Measurements from ENCODE around the gene SLC16A3.

The SLC16A3 gene

GRCh38 chr17:82272495-82273326, 43.9 kb downstream of the SLC16A3 start:
- peak overlapping the region; percentile 84 for H3K4me3 ChIP-seq (ENCODE audit: low read depth, low read length)
- TF ChIP-seq CTCF (IDR thresholded peaks at IDR 0.05; ENCODE audit: low read depth, low read length): no peak

DNA sequence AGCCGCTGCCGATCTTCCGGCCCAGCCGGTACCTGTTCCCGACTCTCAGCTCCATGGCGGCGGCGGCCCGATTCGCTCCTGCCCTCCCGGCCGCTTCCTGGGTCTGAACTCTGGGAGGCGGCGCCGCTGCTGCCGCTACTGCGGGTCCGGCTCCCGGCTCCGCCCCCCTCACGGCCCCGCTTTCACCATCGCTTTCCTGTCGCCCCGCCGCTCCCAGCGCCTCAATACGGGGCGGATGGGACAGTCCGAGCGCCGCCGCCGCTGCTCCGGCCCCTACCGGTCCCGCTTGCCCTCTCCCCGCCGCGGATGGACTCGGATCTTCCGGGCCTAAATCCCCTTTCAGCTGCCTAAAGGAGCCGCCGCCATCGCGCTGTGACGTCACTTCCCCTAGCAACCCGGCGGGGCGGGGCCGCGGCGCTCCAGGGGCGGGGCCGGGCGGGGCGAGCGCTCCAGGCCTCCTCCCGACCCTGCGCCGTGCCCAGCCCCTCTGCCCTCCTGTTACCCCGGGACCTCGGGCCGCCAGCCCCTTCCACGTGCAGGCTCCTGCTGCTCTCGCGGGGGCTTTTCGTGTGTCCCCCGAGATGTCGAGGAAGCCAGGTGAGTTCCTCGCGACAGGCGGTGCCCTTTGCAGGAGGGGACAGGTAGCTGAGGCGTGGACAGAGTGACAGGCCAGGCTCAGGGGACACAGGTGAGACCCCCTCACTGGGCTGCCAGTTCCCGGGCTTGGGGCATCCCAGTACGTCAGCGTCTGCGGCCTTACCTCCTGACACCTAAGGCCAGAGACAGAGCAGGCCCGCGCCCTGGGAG, 44.7 kb downstream of the SLC16A3 start, which contains the start of gene CSNK1D:
CSNK1D (minus strand) TSS at position 374 of the 807 bp plus-strand sequence; CDS start at position 55, 319 bp downstream.
- TF ChIP-seq CTCF (IDR thresholded peaks at IDR 0.05; ENCODE audit: low read depth, low read length): no peak
- peak within 1 kb of the TSS; percentile 84 for H3K4me3 ChIP-seq (ENCODE audit: low read depth, low read length)

- peak overlapping the region; percentile 84 for H3K4me3 ChIP-seq (ENCODE audit: low read depth, low read length)
- TF ChIP-seq CTCF (IDR thresholded peaks at IDR 0.05; ENCODE audit: low read depth, low read length): no peak
Measured at GRCh38 chr17:82274134-82275020, 45.5 kb downstream of the SLC16A3 start.

DNA sequence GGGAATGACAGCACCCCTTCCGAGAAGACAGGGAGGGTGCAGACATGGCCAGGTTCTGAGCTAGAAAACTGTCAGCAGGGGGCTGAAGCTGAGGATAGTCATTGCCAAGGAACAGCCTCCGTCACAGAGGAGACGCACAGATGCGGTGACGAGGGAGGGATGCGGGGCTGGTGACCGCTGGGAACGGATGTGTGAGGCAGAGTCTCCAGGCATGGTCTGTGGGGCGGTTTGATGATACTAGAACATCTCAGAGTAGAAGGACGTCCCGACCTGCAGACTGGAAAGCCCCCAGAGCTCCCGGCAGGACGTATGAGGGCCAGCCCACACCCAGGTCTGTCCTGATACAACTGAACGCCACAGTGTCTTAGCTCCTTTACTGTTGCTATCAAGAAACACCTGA, 46.5 kb downstream of the SLC16A3 start:
- no peak for TF ChIP-seq CTCF (IDR thresholded peaks at IDR 0.05; ENCODE audit: low read depth, low read length)
- no peak overlapping the region for H3K4me3 ChIP-seq (ENCODE audit: low read depth, low read length)

DNA sequence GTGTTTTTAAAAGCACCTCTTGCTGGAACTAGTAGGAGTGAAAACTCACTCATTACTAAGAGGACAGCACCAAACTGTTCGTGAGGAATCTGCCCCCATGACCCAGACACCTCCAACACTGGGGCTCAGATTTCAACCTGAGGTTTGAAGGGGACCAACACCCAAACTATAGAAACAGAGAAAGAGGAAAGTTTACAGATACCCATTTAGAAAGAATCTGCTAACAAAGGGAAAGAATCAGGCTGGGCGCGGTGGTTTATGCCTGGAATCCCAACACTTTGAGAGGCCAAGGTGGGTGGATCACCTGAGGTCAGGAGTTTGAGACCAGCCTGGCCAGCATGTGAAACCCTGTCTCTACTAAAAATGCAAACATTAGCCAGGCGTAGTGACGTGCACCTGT, 48.1 kb downstream of the SLC16A3 start:
- TF ChIP-seq CTCF (IDR thresholded peaks at IDR 0.05; ENCODE audit: low read depth, low read length): no peak
- H3K4me3 ChIP-seq (ENCODE audit: low read depth, low read length): no peak overlapping the region

- TF ChIP-seq CTCF (IDR thresholded peaks at IDR 0.05; ENCODE audit: low read depth, low read length): no peak
- H3K4me3 ChIP-seq (ENCODE audit: low read depth, low read length): no peak overlapping the region
Measured at GRCh38 chr17:82277851-82278250, 49.0 kb downstream of the SLC16A3 start.
